Kidney epithelial cell (primary cell): ENCODE results near the gene LMOD1. TPM values are rescaled to one million over a fixed set of nuclear protein-coding genes. Genes with fewer than 3 reads are reported as not detected.

Experiments used
- DNase-seq: peaks from one replicate; pipeline ENCODE4 v3.0.0-alpha.2; 2010; ENCODE audit warnings: low read depth
- H3K27me3 ChIP-seq: 2 replicates; pipeline ENCODE4 v1.6.0; 2011; ENCODE audit warnings: low read length; ENCODE audit not compliant: control insufficient read depth, insufficient read depth
- H3K36me3 ChIP-seq: 2 replicates; pipeline ENCODE4 v1.5.1; 2011; ENCODE audit warnings: low read length; ENCODE audit not compliant: control insufficient read depth, insufficient read depth
- H3K4me3 ChIP-seq: 2 replicates; pipeline ENCODE4 v1.5.1; 2011; ENCODE audit warnings: low read depth, mild to moderate bottlenecking, control low read depth, low read length
- CTCF ChIP-seq: IDR thresholded peaks from 2 replicates; pipeline ENCODE4 v1.5.1; 2011; ENCODE audit warnings: mild to moderate bottlenecking, moderate library complexity, low read length, control low read depth, inconsistent platforms; ENCODE audit not compliant: insufficient read depth, poor library complexity, severe bottlenecking
- total RNA-seq: library from RNA; depleted of rRNA; stranded (reverse); fragments of >200 nt; gene quantifications from 2 replicates; pipeline ENCODE4 v1.2.3, GENCODE V29; 2015

LMOD1 gene
- total RNA-seq, 1 donor from 2014 or later = under 0.01 TPM

- no peak overlapping the region for H3K4me3 ChIP-seq
- H3K27me3 ChIP-seq = no peaks in the 10 kb centered on the region
- H3K36me3 ChIP-seq = no peaks in the 10 kb centered on the region
- TF ChIP-seq CTCF = peak; percentile 97
- DNase-seq = peak; percentile 73
These were observed 50.2 kb downstream of the LMOD1 start for GRCh38 chr1:201895913-201896807.

DNA sequence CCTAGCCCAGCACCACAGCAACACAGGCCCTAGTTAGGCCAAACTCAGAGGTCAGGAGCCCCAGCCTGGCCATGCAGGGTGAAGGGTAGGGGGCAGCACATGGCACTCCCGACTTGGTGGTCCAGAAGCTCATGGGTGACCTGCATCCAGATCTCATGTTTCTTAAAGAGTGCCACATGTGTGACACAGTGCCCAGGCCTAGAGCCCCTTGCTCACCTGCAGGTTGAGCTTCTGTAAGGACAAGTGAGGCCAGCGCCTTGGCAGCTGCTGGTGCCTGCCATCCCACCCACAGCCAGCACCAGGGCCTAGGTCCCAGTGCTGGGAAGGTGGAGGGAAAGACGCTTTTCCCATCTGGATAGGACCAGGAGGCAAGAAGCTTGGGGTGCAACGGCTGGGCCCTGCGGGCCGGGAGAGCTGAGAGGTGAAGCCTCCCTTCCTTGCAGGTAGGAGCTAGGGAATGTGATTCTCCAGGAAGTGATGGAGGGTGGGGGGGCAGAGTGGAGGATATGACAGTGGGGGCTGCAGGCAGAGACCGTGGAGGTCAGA is 51.2 kb downstream of the LMOD1 start:
- H3K36me3 ChIP-seq = no peaks in the 10 kb centered on the region
- no peak for DNase-seq
- TF ChIP-seq CTCF = no peak
- H3K4me3 ChIP-seq = no peak overlapping the region
- no peaks in the 10 kb centered on the region for H3K27me3 ChIP-seq

DNA sequence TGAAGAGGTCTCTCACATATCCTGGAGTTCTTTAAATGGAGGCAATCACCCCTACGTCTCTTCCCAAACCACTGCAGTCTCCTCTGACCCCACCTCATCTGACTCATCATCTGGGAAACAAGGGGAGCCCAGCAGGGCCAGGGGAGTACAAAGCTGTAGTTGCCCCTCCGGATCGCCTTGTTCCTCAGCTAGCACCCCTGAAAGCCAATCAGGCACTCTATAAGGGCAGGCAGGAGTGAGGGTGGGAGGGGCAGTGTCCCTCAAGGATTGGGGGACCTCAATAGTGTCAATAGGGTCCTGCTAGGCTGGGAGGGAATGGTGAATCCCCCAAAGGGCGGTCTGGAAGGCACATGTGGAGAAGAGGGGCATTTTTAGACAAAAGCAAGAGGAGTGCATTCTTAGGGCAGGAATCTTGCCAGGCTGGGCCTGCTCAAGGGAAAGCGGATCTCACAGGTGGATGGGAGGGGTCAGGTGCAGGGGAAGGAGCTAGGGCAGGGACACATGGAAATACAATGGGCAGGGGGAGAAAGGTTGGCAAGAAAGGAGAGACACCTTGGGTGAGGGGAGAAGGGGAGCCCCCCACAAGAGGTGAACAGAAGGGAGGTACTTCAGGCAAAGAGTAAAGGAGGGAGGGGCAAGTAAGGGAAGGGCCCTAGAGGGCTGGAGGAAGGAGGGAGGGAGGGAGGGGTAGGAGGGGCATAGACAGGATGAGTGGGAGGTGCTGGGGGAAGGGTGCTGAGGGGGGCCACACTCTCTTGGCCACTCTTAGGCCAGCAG is 51.8 kb downstream of the LMOD1 start:
- H3K36me3 ChIP-seq = no peaks in the 10 kb centered on the region
- no peak for TF ChIP-seq CTCF
- no peak for DNase-seq
- H3K4me3 ChIP-seq = no peak overlapping the region
- no peaks in the 10 kb centered on the region for H3K27me3 ChIP-seq

DNA sequence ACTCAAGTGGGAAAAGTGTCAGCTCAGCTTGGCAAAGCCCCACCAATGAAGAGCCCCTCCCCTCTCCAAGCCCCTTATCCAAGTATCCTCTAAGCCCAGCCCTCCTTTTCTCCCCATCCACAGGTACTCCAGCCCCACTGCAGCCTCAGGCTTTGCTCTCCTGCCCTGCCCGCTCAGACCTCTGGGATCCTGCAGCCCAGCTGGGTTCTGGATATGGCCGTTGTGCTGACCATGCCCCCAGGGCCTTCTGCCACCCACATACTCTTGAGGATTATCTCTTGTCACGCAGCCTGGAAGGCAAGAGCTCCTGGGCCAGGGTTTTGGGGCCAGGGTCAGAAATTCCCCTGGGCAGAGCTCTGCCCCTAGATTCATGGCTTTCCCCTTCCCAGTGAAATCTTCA is 52.9 kb downstream of the LMOD1 start:
- no peaks in the 10 kb centered on the region for H3K27me3 ChIP-seq
- H3K4me3 ChIP-seq = no peak overlapping the region
- no peaks in the 10 kb centered on the region for H3K36me3 ChIP-seq
- no peak for DNase-seq
- TF ChIP-seq CTCF = no peak

DNA sequence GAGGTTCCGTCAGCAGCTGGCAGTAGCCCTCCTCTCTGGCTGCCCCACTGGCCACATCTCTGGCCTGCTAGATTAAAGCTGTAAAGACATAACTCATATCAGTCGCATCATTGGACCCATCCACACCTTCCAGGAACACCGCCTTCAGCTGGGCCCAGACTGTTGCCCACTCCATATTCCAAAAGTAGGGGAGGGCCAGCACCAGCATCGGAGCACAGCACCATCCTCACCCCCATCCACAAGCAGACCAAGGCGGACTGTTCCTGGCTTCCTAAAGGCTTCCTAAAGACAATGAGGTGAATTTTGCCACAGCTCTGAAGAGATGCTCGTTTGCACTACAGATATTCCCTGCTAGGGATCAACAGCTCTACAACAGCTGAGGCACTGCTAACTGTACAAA is 54.1 kb downstream of the LMOD1 start:
- no peak for DNase-seq
- Histone ChIP-seq H3K36me3 (no peaks in the 10 kb centered on the region), H3K4me3 (no peak overlapping the region), H3K27me3 (no peaks in the 10 kb centered on the region)
- no peak for TF ChIP-seq CTCF
